ENCODE data around the gene SESTD1.

DNA sequence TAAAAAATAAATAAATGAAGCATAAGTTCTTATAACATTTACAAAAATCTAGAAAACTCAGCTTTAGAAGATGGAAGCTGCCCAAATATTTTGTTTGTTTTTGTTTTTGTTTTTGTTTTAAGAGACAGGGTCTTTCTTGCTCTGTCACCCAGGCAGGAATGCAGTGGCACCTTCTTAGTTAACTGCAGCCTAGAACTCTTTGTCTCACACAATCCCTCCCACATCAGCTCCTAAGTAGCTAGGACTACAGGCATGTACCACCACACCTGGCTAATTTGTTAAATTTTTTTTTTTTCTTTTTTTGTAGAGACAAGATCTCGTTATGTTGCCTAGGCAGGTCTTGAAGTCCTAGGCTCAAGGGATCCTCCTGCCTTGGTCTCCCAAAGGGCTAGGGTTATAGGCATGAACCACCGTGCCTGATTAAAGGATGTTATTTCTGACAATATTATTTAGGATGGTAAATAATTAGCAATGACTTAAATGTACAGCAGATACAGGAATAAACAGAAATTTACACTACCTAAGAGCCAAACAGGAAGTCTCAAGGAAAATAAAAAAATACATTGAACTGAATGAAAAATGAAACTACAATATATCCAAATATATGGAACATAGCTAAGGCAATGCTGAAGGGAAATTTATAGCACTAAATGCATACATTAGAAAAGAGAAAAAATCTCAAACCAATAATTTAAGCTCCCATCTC lies 17.2 kb downstream of the SESTD1 start:
- no peak for TF ChIP-seq EZH2 (IDR thresholded peaks at IDR 0.05; ENCODE audit: borderline replicate concordance, low read depth, low read length, poor library complexity, severe bottlenecking)
- TF ChIP-seq, protein P1, sequence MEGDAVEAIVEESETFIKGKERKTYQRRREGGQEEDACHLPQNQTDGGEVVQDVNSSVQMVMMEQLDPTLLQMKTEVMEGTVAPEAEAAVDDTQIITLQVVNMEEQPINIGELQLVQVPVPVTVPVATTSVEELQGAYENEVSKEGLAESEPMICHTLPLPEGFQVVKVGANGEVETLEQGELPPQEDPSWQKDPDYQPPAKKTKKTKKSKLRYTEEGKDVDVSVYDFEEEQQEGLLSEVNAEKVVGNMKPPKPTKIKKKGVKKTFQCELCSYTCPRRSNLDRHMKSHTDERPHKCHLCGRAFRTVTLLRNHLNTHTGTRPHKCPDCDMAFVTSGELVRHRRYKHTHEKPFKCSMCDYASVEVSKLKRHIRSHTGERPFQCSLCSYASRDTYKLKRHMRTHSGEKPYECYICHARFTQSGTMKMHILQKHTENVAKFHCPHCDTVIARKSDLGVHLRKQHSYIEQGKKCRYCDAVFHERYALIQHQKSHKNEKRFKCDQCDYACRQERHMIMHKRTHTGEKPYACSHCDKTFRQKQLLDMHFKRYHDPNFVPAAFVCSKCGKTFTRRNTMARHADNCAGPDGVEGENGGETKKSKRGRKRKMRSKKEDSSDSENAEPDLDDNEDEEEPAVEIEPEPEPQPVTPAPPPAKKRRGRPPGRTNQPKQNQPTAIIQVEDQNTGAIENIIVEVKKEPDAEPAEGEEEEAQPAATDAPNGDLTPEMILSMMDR (conservative IDR thresholded peaks at IDR 0.05; ENCODE audit: low read depth, low read length): no peak

Measured in A673 (cell line).